Stromal cell of bone marrow (primary cell): ENCODE measurements around the gene DUS1L.

ENCODE experiments used
- DNase-seq: peaks from one replicate; pipeline ENCODE4 v3.0.0-alpha.2; 2012; ENCODE audit warnings: low read depth

Gene DUS1L

GRCh38 chr17:82087961-82088837 is 22.6 kb upstream of the DUS1L start:
- DNase-seq = no peak

GRCh38 chr17:82086941-82087906 is 21.6 kb upstream of the DUS1L start:
- DNase-seq = no peak

GRCh38 chr17:82085931-82086764 is 20.5 kb upstream of the DUS1L start:
- DNase-seq = no peak

- no peak for DNase-seq
These were observed 19.6 kb upstream of the DUS1L start for GRCh38 chr17:82085031-82085861.

GRCh38 chr17:82084373-82085030 is 18.9 kb upstream of the DUS1L start:
- no peak for DNase-seq

- DNase-seq = no peak
These were observed 18.1 kb upstream of the DUS1L start for GRCh38 chr17:82083533-82084359.

GRCh38 chr17:82083009-82083408 is 17.4 kb upstream of the DUS1L start:
- no peak for DNase-seq

- DNase-seq = no peak
These were observed 16.9 kb upstream of the DUS1L start for GRCh38 chr17:82082456-82082855.

- DNase-seq = no peak
These were observed 16.4 kb upstream of the DUS1L start for GRCh38 chr17:82081966-82082365.

- DNase-seq = no peak
These were observed 15.9 kb upstream of the DUS1L start for GRCh38 chr17:82081546-82081945.

- DNase-seq = no peak
These were observed 15.3 kb upstream of the DUS1L start for GRCh38 chr17:82080789-82081464.

GRCh38 chr17:82080048-82080788 is 14.6 kb upstream of the DUS1L start:
- DNase-seq = no peak

GRCh38 chr17:82079001-82079677 is 13.5 kb upstream of the DUS1L start:
- DNase-seq = no peak

- DNase-seq = no peak
These were observed 12.8 kb upstream of the DUS1L start for GRCh38 chr17:82078433-82078832.

GRCh38 chr17:82077617-82078358 is 12.2 kb upstream of the DUS1L start:
- no peak for DNase-seq

GRCh38 chr17:82076785-82077591 is 11.4 kb upstream of the DUS1L start:
- DNase-seq = no peak
